ENCODE data around the gene NPAS3.

DNA sequence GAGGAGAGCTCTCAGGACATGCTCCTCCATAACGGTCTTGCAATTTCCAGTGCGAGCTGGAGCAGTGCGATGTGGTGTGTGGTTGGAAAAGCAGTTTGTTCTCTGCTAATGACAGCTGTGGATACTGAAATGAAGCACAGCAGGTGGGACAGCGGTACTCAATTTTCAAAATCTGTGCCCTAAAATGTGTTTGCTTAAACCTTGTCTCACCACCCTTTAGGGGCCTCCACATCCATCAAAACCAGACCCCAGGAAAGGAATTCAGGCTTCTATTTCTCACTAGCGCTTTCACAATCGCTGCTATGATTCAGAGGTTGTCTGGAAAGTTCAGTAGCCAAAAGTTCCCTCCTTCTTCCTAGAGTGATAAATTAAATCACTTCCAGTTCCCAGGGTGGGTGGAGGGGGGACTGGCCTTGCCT is 571.4 kb downstream of the NPAS3 start:
- TF ChIP-seq CBX5 (CRISPR knock-in tag; IDR thresholded peaks at IDR 0.05; ENCODE audit: borderline replicate concordance) (no peak), PRPF4 (IDR thresholded peaks at IDR 0.05; ENCODE audit: low read depth, low read length, poor library complexity, severe bottlenecking) (no peak), EZH2 (conservative IDR thresholded peaks at IDR 0.05; ENCODE audit: low read depth, low read length) (no peak)

Data from HepG2 (cell line).